Left hindlimb (tissue), 1 donor: Measurements from ENCODE around the gene MRPL48.

Experiments
- DNase-seq: peaks from one replicate; pipeline ENCODE4 v3.0.0-alpha.2; 2018

Gene MRPL48

GRCh38 chr11:73907191-73907590, 119.5 kb downstream of the MRPL48 start:
- DNase-seq, result no peak

DNA sequence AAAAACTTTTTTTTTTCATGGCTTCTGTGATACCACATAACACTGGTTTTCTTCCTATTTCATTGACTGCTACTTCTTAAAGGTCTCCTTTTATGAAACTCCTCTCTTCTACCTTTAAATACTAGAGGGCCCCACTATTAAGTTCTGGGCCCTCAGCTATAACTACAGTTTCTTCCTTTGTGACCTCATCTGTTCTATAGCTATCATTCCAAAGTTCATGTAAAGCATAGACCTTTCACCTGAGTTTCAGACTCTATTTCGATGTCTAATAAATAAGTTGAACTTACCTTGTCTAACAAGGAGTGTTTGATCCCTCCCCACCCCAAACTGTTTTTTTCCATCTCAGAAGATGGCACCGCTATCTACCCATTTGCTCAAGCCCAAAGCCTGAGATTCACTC, 124.4 kb downstream of the MRPL48 start:
- no peak for DNase-seq

DNA sequence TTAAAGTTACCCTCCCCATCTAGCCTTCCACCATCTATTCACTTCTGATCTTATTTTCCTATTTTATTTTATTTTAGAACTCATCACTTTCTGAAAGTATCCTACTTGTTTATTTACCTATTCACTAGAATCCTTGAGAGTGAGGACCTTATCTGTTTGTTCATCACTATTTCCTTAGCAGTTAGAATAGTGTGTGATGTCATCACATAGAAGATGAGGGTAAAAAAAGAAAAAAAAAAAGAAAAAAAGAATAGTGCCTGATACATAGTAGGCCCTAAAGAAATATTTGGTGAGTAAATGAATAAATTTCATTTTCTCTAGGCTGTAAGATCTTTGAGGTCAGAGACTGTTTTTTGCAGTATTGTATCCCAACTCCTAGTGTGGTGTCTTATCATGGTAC, 125.8 kb downstream of the MRPL48 start:
- DNase-seq, result no peak

GRCh38 chr11:73914284-73914683, 126.6 kb downstream of the MRPL48 start:
- no peak for DNase-seq
